HG02870 (cell line): ENCODE results near the gene SLC5A10.
A peak's percentile ranks its signal among the peaks of the same experiment; 100 is the strongest.

Source experiments
- ATAC-seq: cut with Tn5 transposase; IDR thresholded peaks from one replicate; pipeline ENCODE4 v1.9.1; 2021; ENCODE audit warnings: mild to moderate bottlenecking, moderate library complexity; ENCODE audit not compliant: unreplicated experiment

Gene SLC5A10

DNA sequence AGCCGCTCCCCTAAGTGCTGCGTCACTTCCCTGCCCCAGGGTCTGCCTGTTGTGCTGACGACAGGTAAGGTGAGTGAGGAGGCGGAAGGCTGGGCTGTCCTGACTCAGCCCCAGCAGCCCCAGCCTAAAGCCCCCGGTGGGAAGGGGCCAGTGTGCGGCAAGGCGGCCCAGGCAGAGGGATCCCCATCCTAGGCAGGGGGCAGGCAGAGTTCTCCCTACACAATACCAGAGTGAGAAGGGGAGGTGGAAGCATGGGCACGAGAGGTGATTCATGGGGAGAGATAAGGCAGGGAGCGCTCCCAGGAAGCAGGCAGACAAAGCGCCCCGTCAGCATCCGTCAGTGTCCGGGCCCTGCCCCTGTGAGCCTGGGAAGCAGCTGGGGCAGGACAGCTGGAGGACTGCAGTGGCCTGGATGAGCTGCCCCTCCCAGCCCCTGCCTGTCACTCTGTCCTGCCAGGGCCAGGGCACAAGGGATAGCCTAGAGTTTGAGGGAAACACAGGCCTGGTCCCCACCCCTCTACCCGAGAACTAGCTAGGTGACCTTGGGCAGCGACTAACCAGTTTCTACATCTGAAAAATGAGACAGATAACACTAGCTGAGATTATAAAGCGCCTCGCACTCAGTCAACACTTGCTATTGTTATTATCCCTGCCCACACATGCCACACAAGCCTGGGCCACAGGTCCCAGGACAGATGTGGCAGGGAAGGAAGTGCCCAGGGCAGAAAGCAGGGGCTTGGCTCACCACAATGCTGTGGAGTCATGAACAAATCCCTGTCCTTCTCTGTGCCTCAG lies 48.8 kb downstream of the SLC5A10 start:
- no peak for ATAC-seq

DNA sequence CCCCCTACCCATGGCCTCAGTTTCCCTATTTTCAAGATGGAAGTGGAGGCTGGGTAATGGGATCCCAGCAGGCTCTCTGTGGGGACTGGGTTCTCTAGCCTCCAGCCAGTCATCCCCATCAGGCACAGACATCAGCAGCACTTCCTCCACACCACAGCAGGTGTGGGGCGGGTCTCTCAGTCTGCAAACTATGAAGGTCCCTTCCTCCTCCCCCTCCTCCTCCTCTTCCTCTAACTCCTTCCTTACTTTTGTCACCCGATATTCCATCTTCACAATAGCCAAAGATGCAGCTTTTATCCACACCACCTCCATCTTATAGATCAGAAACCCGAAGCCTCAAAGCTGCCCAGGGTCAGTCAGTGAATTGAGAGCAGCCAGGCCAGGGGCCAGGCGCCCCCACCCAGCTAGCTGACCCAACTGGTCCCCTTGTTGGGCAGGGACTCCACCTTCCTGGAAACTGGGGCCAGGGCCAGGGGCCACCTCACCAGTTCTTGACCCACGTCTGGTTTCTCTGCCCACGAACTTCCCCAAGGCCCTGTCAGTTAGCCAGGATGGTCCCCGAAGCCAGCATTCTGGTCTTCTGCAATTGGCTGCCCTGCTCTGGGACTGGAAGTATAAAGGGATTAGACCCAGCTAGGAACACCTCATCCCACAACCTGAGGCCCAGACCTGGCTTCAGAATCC lies 50.1 kb downstream of the SLC5A10 start:
- no peak for ATAC-seq

DNA sequence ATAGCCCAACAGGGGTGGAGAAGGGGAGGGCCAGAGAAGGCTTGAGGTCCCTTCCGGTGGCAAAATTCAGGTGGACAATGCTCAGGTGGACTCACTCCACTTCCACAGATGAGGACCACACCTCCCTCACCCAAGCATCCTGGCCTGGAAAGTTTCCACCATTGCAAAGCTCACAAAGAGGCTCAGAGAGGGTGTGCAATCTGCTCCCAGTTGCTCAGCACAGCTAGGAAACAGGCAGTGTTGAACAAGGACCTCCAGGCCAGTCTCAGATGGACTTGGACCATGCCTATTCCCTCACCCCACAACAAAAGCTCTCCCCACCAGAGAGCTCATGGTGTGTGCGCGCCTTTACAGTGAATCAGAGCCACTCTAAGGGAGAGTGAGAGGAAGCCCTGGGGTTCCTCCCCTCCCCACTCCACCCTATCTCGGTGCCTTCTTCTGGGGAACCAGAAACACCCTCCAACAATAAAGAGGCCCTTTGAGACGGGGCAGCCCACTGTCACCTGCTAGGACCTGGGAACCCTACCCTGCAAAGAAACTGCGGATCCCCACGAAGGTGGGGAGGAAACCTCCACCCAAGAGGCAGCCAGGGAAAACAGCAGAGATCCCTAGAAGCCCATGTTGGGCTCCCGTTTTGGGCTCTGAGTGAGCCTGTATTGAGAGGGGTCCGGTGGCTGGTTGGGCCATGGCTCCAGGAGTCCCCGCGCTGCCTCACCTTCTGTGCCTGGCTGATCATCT lies 51.0 kb downstream of the SLC5A10 start:
- ATAC-seq: no peak

DNA sequence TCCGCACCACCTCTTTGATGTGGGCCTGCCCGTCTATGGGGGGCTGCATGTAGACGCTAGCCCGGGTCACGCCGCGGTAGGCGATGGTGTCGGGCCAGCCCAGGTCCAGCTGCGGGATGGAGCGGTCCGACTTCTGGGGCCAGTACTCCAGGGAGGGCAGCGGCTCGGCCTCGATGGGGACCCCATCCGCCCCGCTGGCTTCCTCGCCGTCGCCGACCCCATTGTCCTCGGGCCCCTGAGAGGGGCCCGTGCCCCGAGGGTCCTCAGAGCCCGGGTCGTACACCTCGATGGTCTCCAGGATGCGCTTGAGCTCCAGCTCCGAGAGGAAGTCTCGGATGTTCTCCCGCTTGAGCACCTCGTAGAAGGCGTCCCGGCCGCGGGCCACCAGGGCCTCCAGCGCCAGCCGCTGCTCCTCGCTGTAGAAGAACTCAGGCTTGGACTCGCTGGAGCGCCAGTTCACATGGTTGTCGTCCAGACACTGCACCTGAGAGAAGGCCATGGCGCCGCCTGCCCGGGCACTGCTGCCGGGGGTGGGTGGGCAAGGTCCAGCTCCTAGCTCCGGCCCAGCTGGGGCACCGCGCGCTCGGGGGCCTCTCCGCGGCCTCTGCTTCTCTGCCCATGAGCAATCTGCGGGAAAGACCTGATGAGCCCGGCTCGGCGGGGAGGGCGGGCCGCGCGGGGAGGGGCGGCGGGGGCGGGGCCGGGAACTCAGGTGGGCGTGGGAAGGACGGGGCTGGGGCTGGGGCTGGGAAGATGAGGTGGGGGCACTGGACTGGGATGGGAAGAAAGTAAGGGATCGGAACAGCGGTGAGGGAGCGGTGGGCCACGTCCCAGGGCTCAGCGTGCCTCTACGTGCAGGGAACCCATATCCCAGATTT lies 51.8 kb downstream of the SLC5A10 start:
- ATAC-seq: no peak

DNA sequence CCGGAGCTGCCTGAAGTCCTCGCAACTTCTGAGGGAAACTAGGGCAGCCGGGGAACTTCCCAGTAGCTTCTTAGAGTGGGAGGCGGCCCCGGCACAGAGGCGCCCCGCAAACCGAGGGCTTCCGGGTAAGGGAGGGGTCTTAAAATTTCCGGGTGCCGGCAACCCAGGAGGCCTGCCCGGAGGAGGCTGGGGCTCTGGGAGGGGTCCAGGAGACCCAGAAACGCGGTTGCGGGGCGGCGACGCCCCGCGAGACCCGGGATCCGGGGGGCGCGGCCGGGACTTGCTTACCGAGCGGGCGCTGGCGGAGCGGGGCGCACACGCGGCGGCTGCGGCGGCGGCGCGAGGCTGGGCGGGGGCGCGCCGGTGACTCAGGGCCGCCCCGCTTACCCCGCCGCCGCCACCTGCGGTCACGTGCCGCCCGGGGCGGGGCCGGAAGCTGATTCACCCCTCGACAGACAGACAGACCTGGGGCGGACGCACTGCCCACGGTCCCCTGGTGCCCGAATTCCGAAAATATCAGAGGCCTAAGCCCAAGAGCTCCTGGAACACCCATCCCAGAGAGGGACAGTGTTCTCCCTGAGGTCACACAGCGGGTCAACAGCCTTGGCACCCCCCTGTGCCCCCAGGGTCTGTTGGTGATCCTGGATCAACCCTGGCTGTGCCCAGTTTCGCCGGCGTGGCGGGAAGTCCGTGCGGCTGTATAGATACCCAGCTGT lies 52.6 kb downstream of the SLC5A10 start, which contains the start of gene FAM83G:
Gene FAM83G (minus strand): TSS at position 344 of the 716 bp plus-strand sequence. CDS start 723 bp downstream, outside the sequence.
- peak; percentile 64 for ATAC-seq

DNA sequence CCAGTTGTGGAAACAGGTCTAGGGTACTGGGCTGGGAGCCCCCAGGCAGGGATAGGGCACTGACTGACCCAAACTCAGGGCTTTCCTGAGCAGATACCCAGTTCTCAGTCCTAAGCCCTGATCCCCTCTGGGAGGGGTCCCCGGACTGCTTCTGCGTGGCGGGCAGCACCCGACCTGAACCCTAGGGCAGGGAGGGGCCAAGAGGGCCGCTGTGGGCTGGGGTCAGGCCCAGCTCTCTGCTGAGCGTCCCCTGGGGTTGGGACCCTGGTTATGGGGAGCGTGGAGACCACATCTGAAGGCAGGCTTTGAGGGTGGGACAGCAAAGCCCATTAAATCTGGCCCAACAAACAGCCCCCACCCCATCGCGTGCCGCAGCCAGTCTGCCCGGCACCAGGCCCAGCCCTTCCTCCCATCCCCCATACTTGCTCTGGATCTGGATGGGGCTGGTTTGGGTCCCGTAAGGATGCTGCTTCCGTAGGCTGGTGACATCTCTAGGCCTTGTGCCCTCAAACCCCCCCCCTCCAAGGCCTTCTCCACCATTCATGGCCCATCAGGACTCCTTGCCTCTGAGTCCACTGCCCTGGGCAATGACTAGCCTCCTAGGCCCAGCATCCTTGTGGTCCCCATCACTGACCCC lies 53.3 kb downstream of the SLC5A10 start:
- no peak for ATAC-seq

DNA sequence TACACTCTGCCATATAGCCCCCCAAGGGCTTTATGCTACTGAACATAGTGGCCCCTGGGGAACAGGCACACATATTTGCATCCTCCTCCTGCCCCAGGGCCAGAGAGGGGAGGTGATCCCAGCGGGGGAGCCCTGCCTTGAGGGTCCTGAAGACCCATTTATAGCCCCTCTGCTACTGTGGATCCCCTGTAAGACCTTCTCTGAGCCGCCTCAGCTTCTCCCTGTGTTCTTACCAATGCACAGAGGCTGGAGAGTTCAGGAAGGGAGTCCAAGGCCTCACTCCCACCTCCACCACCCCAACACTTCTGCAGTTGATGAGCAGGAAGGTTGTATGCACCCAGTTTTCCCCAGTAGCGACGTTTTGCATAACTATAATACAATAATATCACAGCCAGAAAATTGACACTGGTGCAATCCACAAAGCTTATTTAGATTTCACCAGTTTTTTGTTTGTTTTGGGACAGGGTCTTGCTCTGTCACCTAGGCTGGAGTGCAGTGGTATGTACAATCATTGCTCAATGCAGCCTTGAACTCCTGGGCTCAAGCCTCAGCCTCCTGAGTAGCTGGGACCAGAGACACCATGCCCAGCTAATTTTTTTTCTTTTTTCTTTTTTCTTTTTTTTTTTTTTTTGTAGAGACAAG lies 53.9 kb downstream of the SLC5A10 start:
- no peak for ATAC-seq

DNA sequence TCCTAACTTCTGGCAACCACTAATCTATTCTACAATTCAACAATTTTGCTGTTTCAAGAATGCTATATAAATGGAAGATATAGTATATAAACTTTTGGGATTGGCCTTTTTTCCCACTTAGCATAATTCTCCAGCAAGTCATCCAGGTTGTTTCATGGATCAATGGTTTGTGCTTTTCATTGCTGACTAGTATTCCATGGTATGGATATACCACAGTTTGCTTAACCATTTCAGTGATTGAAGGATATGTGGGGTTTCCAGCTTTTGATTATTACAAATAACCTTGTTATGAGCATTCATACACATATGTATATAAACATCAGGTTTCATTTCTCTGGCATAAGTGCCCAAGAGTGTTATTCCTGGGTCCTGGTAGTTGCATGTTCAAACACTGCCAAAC lies 54.7 kb downstream of the SLC5A10 start:
- no peak for ATAC-seq

DNA sequence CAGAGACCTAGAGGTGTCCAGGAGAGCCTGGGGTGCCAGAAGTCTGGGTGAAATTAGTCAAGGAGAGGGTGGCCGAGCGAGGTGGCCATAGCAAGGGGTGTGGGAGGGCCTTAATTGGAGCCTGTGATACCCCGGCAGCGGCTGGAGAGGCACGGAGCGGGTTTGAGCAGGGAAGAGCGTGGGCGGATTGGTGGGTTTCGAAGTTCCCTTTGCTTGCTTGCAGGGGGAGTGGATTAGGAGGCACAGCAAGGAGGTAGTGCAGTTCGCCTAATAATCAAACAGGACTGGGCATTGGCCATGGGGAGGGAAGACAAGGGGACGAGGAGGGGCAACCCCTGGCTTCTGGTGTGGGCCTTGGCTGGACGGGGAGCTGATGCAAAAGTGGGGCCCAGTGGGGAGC lies 58.0 kb downstream of the SLC5A10 start:
- ATAC-seq: no peak

DNA sequence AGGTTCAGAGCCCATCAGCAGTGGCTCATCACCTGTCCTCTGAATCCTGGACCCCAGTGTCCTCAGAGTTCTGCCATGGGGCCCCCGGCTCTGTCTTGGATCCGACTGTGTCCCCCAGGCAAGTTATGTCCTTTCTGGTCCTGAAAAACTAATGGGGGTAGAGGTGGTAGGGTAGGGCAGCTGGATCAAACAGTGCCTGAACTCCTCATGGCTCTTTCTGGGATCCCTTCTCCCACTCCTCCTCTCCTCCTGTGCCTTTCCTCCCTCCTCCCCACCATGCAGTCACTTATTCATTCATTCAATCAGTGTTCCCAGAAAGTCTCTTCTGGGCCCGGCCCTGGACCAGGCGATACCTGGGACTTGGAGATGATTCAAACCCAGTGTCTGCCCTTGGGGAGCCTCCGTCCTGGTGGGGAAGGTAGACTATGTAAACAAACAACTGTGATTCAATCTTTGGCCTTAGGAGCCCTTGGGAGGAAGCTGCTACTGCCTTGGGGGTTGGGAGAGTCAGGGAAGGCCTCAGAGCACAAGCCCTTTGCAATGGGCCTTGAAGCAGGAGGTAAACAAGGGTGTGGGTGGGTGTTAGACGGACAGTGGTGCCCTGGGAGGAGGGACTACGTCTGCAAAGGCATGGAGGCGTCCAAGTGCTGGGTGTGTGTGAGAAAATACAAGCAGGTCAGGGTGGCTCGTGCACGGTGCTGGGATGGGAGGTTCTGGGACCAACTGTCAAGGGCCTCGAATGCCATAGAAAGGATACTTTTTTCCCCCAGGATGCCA lies 59.0 kb downstream of the SLC5A10 start:
- ATAC-seq: no peak

DNA sequence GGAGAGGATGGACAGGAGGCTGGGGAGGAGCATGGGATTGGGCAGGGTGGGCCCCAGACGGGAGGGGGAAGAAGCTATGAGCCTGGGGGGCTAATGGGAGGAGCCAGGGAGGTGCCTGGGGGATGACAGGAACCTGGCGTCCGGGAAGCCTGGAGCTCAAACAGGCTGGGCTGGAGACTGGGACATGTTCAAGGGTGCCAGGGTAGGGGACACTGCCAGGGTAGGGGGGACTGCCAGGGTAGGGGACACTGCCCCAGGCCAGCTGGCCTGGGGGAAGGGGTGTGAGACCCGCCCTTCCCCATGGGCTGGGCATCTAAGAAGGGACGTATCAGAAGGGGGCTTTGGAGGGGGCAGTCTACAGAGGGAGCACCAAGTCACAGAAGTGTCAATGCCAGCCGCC lies 59.6 kb downstream of the SLC5A10 start:
- ATAC-seq: no peak

DNA sequence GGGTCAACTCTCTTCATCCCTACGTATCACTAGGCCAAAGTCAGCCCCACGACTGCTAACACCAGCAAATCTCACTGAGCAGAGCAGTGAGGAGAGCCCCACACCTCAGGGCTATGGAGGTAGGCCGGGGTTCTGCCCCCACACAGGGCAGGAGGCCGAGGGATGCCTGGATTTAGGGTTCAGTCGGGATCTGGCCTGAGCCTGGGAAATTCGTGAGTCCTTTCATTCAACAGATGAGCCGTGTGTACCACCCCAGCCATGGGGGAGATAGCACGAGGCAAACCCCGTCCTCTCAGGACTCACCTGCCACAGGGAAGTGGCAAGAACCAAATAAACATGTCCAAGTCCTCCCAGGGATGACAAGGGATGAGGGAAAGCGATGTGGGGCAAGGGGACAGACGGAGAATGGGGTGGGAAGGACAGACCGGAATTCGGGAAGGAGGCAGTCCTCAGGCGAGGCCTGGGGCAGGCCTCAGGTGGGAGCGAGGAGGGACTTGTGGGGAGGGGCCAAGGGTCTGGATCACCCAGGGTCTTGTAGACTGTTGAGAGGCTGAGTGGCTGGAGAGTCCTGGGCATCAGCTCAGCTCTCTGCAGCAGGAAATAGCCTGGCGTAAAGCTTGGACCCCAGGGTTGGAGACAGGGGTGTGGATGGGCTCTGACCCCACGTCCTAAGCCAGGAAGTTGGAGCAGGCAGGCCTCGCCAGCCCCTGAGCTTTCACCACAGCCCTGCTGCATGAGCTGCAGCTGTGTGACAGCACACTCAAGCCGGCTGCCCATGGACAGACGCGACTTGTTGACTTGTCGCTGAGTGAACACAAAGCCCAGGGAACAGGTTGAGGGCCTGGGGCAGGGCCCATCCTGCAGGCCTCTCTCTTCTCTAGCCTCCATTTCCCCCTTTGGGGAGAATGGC lies 60.5 kb downstream of the SLC5A10 start:
- no peak for ATAC-seq

DNA sequence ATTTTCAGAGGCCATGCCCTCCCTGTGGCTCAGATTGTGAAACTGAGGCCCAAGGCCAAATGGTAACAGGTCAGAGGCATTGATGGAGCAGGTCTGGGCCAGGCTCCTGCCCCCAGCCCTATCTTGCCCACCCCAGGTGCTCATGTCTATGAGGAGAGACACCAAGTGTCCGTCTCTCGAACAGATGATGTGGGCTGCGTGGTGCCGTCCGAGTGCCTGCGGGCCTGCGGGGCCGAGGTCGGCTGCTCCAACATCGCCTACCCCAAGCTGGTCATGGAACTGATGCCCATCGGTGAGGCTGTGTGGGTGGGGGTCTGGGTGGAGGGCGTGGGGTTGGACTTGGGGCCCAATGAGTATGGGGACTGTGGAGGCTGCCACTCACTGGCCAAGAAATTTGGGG lies 61.3 kb downstream of the SLC5A10 start:
- ATAC-seq: no peak

DNA sequence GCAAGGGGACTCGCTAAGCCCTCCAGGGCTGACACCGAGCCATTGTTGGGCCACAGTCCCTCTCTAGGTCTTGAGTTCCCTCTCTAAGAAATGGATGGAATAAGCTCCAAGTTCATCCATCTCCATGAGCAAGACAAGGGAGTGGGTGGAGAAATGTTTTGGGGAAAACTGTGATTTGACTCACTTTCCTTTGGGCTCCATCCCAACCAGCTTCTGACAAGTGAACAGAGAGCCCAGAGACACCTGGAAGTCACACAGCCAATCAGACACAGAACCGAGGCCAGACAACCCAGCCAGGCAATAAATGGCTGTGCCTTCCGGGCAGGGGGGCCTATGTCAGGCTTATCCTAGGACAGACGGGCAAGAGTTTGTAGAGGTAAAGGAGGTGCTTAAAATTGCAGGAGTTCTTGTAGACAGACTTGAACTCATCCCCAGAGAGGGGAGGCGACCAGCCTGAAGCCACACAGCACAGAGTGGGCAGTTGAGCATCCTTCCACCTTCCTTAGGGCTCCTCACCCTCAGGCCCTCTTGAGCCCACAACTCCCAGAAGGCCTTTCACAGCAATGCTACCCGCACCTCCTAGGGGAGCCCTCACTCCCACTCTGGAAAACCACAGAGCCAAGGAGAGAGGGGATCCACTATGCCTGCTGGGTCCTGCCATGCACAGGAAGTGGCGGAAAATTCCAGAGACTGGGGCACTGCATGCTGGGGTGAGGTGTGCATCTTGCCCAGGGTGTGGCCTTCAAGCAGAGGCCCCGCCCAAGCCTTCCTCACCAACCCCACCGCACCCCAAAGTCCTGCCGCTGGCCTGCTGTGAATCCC lies 62.1 kb downstream of the SLC5A10 start:
- no peak for ATAC-seq

DNA sequence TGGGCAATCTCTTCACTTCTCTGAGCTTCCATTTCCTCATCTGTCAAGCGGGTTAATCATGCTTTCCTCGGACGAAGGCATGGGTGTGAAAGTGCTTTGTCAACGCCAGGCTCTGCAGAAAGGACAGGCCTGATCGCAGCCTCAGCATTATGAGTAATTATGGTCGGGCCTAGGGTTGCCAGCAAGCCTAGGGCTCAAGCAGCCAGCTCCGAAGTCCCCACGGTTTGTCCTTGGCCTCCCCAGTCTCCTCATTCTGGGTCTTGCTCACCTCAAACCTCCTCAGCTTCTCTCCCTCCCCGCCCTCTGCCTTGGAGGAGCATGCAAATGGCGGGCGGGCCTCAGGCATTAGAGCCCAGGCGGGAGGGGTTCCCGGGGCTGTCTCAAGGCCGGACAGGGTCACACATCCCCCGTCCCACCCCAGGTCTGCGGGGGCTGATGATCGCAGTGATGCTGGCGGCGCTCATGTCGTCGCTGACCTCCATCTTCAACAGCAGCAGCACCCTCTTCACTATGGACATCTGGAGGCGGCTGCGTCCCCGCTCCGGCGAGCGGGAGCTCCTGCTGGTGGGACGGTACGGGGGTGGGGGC lies 62.8 kb downstream of the SLC5A10 start:
- no peak for ATAC-seq

DNA sequence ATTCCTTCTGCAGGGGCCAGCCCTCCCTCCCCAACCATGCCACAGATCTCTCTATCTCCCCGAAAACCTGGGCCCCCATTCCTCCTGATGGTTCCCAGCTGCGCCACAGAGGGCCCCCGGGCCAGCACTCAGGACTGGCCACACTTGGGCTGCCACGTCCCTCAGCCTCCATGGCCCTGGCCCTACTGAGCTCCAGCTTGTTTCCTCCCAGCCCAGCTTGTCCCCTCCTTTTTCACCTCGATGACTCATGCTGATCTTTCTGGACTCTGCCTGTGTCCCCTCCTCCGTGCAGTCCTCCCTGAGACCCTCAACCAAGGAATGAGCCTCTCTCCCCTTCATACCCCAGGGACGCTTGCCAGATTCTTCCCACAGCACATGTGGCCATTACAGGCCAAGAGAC lies 63.5 kb downstream of the SLC5A10 start:
- no peak for ATAC-seq
